WTC11 (cell line): ENCODE results near the gene CFI. TPM values are rescaled to one million over a fixed set of nuclear protein-coding genes. Genes with fewer than 3 reads are reported as not detected.

Experiments
- ATAC-seq: fragments of 200-7000 bp; cut with Tn5 transposase; 2 replicates; pipeline ENCODE4 v1.10.0; 2021; ENCODE audit warnings: mild to moderate bottlenecking, moderate library complexity
- CTCF ChIA-PET: fragments of 300-600 bp; sonication (Branson Sonifier 250); formaldehyde crosslinking; loops from one replicate; lab custom pipeline; 2021; ENCODE audit warnings: antibody characterized with exemption; lab: Charles Lee
- POLR2A ChIA-PET: fragments of 350-600 bp; sonication (Branson Sonifier 250); formaldehyde crosslinking; loops from one replicate; lab custom pipeline; 2021; ENCODE audit warnings: antibody characterized with exemption; lab: Charles Lee
- DNase-seq: peaks from one replicate; pipeline ENCODE4 v3.0.0; 2021; ENCODE audit warnings: low spot score
- H3K27ac Mint-ChIP-seq: 2 replicates; pipeline ENCODE4 v1.8.0; 2021; ENCODE audit warnings: mixed read lengths
- H3K27me3 Mint-ChIP-seq: 2 replicates; pipeline ENCODE4 v1.8.0; 2021; ENCODE audit warnings: low read depth, mild to moderate bottlenecking, moderate library complexity, mixed read lengths
- H3K36me3 Mint-ChIP-seq: 2 replicates; pipeline ENCODE4 v1.8.0; 2021; ENCODE audit warnings: mixed read lengths
- H3K4me1 Mint-ChIP-seq: 2 replicates; pipeline ENCODE4 v1.8.0; 2022; ENCODE audit warnings: mixed read lengths
- H3K4me3 Mint-ChIP-seq: 2 replicates; pipeline ENCODE4 v1.8.0; 2021; ENCODE audit warnings: mild to moderate bottlenecking, moderate library complexity, mixed read lengths
- H3K9me3 Mint-ChIP-seq: 2 replicates; pipeline ENCODE4 v1.8.0; 2021; ENCODE audit warnings: mixed read lengths
- FOXK1 ChIP-seq: sonication (generic); formaldehyde crosslinking; IDR thresholded peaks from 2 replicates; pipeline ENCODE4 v1.8.0; 2022; ENCODE audit warnings: mild to moderate bottlenecking, moderate library complexity, missing genetic modification reagents
- GTF2I ChIP-seq: fragments of 250-450 bp; sonication (Bioruptor Pico); conservative IDR thresholded peaks from 2 replicates; pipeline ENCODE4 v1.4.0; 2021; ENCODE audit warnings: mild to moderate bottlenecking
- IRF2 ChIP-seq: sonication (generic); formaldehyde crosslinking; IDR thresholded peaks from 2 replicates; pipeline ENCODE4 v1.8.0; 2022; ENCODE audit warnings: low read depth, missing genetic modification reagents, borderline replicate concordance
- TEAD1 ChIP-seq: sonication (generic); formaldehyde crosslinking; IDR thresholded peaks from 2 replicates; pipeline ENCODE4 v1.8.0; 2022; ENCODE audit warnings: mild to moderate bottlenecking, missing genetic modification reagents
- TEAD4 ChIP-seq: sonication (generic); formaldehyde crosslinking; IDR thresholded peaks from 2 replicates; pipeline ENCODE4 v1.8.0; 2022; ENCODE audit warnings: mild to moderate bottlenecking, missing genetic modification reagents
- ZNF138 ChIP-seq: sonication (generic); formaldehyde crosslinking; conservative IDR thresholded peaks from 2 replicates; pipeline ENCODE4 v1.8.1; 2022; ENCODE audit warnings: mild to moderate bottlenecking, moderate library complexity, missing genetic modification reagents
- total RNA-seq: library from RNA; stranded (reverse); gene quantifications from 3 replicates; pipeline ENCODE4 v1.2.3, GENCODE V29; 2021
- TF ChIP-seq, protein P1 (sequence below): fragments of 250-450 bp; sonication (Bioruptor Pico); IDR thresholded peaks from 2 replicates; pipeline ENCODE4 v1.9.0; 2021; ENCODE audit warnings: mild to moderate bottlenecking, borderline replicate concordance
- TF ChIP-seq, protein P2 (sequence below): fragments of 250-450 bp; sonication (Bioruptor Pico); conservative IDR thresholded peaks from 2 replicates; pipeline ENCODE4 v1.9.0; 2021; ENCODE audit warnings: mild to moderate bottlenecking
- TF ChIP-seq, protein P3 (sequence below): sonication (generic); formaldehyde crosslinking; IDR thresholded peaks from 2 replicates; pipeline ENCODE4 v1.8.0; 2023; ENCODE audit warnings: missing genetic modification reagents
- TF ChIP-seq, protein P4 (sequence below): sonication (generic); formaldehyde crosslinking; IDR thresholded peaks from 2 replicates; pipeline ENCODE4 v1.8.1; 2022; ENCODE audit warnings: mild to moderate bottlenecking, moderate library complexity, missing genetic modification reagents
- TF ChIP-seq, protein P5 (sequence below): sonication (generic); formaldehyde crosslinking; IDR thresholded peaks from 2 replicates; pipeline ENCODE4 v1.8.1; 2023; ENCODE audit warnings: mild to moderate bottlenecking, missing genetic modification reagents, moderate library complexity
- TF ChIP-seq, protein P6 (sequence below): fragments of 250-450 bp; sonication (Bioruptor Pico); IDR thresholded peaks from 2 replicates; pipeline ENCODE4 v1.9.0; 2021; ENCODE audit warnings: mild to moderate bottlenecking

CFI gene
- total RNA-seq, 1 experiment from 2014 or later: not detected

DNA sequence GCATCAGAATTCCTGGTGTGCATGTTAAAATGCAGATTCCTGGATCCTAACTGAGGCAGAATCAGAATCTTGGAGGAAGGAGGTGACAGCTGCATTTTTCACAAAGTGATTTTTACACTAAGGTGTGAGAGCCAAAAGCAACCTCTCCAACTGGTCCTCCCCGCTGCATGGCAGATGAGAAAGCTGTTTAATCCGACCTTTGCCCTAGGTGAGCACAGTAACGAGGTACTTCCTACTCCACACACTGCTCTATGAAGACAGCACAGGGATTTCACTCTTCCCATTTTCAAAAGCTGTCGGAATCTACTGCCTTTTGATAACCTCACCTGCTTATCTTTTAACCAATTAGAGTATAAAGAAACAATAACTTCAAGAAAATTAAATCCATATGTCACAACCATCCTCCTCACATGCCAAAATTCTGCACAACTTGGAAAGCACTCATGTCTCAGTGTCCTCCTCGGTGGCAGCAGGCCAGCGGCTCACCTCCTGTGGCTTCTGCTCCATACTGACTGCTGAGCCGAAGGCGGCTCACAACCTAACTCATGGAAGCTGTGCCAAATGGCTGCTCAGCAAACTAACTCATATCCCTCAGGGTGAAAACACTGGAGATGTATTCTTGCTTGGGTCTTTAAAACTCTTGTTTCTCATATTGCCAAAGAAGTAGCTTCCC lies 102.1 kb downstream of the CFI start:
- Mint-ChIP-seq H3K36me3 (peaks cover 23% of the 10 kb centered on the region), H3K4me1 (peaks cover 19% of the 10 kb centered on the region), H3K9me3 (peaks cover 7% of the 10 kb centered on the region; the same call in 1 of the 2 replicates), H3K4me3 (no peak overlapping the region), H3K27ac (no peak overlapping the region; the same call in 1 of the 2 replicates), H3K27me3 (no peaks in the 10 kb centered on the region)
- no peak for DNase-seq
- TF ChIP-seq TEAD1 (CRISPR knock-in tag) (no peak), TEAD4 (CRISPR knock-in tag) (no peak), IRF2 (CRISPR knock-in tag) (no peak), ZNF138 (CRISPR knock-in tag) (no peak)
- TF ChIP-seq, protein P1, sequence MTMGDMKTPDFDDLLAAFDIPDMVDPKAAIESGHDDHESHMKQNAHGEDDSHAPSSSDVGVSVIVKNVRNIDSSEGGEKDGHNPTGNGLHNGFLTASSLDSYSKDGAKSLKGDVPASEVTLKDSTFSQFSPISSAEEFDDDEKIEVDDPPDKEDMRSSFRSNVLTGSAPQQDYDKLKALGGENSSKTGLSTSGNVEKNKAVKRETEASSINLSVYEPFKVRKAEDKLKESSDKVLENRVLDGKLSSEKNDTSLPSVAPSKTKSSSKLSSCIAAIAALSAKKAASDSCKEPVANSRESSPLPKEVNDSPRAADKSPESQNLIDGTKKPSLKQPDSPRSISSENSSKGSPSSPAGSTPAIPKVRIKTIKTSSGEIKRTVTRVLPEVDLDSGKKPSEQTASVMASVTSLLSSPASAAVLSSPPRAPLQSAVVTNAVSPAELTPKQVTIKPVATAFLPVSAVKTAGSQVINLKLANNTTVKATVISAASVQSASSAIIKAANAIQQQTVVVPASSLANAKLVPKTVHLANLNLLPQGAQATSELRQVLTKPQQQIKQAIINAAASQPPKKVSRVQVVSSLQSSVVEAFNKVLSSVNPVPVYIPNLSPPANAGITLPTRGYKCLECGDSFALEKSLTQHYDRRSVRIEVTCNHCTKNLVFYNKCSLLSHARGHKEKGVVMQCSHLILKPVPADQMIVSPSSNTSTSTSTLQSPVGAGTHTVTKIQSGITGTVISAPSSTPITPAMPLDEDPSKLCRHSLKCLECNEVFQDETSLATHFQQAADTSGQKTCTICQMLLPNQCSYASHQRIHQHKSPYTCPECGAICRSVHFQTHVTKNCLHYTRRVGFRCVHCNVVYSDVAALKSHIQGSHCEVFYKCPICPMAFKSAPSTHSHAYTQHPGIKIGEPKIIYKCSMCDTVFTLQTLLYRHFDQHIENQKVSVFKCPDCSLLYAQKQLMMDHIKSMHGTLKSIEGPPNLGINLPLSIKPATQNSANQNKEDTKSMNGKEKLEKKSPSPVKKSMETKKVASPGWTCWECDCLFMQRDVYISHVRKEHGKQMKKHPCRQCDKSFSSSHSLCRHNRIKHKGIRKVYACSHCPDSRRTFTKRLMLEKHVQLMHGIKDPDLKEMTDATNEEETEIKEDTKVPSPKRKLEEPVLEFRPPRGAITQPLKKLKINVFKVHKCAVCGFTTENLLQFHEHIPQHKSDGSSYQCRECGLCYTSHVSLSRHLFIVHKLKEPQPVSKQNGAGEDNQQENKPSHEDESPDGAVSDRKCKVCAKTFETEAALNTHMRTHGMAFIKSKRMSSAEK (CRISPR knock-in tag): no peak
- TF ChIP-seq, protein P2, sequence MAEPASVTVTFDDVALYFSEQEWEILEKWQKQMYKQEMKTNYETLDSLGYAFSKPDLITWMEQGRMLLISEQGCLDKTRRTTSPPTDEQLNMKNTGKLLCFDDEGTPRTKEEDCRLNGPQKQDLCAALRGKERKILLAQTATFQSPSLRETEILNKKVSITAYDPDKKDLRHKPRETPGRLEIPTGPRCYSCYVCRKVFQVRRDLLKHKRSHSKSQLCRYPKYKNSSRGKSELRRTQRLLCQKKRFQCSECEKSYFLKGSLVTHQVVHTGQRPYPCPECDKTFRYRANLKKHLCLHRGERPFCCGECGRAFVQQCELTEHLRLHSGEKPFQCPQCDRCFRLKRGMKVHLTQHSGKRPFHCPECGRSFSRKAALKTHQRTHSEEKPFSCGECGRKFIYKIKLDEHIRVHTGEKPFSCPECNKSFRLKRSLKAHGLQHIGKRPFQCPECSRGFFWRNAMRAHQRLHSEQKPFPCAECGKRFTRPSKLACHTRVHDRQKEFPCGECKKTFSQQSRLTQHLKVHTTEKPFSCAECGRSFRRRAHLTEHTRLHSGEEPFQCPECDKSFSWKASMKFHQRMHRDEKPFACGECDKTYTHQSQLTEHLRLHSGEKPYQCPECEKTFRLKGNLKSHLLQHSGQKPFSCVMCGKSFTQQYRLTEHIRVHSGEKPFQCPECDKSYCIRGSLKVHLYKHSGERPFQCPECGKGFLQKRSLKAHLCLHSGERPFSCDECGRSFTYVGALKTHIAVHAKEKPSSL (CRISPR knock-in tag): no peak
- TF ChIP-seq, protein P3, sequence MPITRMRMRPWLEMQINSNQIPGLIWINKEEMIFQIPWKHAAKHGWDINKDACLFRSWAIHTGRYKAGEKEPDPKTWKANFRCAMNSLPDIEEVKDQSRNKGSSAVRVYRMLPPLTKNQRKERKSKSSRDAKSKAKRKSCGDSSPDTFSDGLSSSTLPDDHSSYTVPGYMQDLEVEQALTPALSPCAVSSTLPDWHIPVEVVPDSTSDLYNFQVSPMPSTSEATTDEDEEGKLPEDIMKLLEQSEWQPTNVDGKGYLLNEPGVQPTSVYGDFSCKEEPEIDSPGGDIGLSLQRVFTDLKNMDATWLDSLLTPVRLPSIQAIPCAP: no peak
- TF ChIP-seq, protein P4, sequence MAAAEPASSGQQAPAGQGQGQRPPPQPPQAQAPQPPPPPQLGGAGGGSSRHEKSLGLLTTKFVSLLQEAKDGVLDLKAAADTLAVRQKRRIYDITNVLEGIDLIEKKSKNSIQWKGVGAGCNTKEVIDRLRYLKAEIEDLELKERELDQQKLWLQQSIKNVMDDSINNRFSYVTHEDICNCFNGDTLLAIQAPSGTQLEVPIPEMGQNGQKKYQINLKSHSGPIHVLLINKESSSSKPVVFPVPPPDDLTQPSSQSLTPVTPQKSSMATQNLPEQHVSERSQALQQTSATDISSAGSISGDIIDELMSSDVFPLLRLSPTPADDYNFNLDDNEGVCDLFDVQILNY (CRISPR knock-in tag): no peak
- CTCF ChIA-PET: interaction anchor here (4.9 kb wide), 1 partner anchor 105 kb away, joined by 31 read pairs; no protein-coding TSS in a partner anchor
- no peak for ATAC-seq
- POLR2A ChIA-PET: no interaction called here

DNA sequence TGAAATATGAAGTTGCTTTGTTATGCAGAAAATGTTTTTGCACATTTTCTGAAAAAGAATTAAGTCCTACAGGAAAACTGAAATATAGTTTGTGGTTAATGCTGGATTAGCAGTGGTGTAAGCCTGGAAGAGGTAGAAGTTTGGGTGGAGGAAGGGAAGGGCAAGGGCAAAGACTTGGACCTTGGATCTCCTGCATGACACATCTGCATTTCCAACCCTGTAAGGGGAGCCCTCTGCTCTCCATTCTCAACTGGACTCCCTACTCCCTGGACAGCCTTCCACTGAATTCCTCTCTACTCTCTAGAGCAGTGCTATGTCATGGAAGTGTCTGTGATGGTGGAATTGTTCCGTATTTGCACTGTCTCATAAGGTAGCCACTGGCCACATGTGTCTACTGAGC lies 103.1 kb downstream of the CFI start:
- no peak overlapping the region for H3K27ac Mint-ChIP-seq
- H3K4me1 Mint-ChIP-seq: peaks cover 15% of the 10 kb centered on the region
- peaks cover 29% of the 10 kb centered on the region for H3K36me3 Mint-ChIP-seq
- DNase-seq (no peak), ATAC-seq (no peak)
- ChIA-PET POLR2A (no interaction called here), CTCF (no interaction called here)
- H3K4me3 Mint-ChIP-seq: no peak overlapping the region
- TF ChIP-seq, protein P5, sequence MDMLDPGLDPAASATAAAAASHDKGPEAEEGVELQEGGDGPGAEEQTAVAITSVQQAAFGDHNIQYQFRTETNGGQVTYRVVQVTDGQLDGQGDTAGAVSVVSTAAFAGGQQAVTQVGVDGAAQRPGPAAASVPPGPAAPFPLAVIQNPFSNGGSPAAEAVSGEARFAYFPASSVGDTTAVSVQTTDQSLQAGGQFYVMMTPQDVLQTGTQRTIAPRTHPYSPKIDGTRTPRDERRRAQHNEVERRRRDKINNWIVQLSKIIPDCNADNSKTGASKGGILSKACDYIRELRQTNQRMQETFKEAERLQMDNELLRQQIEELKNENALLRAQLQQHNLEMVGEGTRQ: no peak
- TF ChIP-seq FOXK1 (CRISPR knock-in tag) (no peak), IRF2 (CRISPR knock-in tag) (no peak), GTF2I (no peak)
- TF ChIP-seq, protein P6, sequence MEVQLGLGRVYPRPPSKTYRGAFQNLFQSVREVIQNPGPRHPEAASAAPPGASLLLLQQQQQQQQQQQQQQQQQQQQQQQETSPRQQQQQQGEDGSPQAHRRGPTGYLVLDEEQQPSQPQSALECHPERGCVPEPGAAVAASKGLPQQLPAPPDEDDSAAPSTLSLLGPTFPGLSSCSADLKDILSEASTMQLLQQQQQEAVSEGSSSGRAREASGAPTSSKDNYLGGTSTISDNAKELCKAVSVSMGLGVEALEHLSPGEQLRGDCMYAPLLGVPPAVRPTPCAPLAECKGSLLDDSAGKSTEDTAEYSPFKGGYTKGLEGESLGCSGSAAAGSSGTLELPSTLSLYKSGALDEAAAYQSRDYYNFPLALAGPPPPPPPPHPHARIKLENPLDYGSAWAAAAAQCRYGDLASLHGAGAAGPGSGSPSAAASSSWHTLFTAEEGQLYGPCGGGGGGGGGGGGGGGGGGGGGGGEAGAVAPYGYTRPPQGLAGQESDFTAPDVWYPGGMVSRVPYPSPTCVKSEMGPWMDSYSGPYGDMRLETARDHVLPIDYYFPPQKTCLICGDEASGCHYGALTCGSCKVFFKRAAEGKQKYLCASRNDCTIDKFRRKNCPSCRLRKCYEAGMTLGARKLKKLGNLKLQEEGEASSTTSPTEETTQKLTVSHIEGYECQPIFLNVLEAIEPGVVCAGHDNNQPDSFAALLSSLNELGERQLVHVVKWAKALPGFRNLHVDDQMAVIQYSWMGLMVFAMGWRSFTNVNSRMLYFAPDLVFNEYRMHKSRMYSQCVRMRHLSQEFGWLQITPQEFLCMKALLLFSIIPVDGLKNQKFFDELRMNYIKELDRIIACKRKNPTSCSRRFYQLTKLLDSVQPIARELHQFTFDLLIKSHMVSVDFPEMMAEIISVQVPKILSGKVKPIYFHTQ (CRISPR knock-in tag): no peak
- TF ChIP-seq, protein P3: no peak
- H3K27me3 Mint-ChIP-seq: no peaks in the 10 kb centered on the region
- peaks cover 7% of the 10 kb centered on the region; the same call in 1 of the 2 replicates for H3K9me3 Mint-ChIP-seq
